HG03196 (cell line): ENCODE data around the gene CDH26.
A peak's percentile ranks its signal among the peaks of the same experiment; 100 is the strongest.
"Not testable (repeated sequence)": the region's sequence is repeated elsewhere in the genome, so short reads cannot be mapped to it uniquely, and the experiment has no call there.

Source experiments
- ATAC-seq: cut with Tn5 transposase; IDR thresholded peaks from one replicate; pipeline ENCODE4 v1.9.1; 2021; ENCODE audit not compliant: unreplicated experiment

CDH26 gene

GRCh38 chr20:59940129-59940955 is 17.9 kb upstream of the CDH26 start, which contains the start of the genes FAM217B and PPP1R3D:
Gene FAM217B, plus strand, starts transcription at chr20:59940389. Its CDS starts 3,555 bp downstream, at chr20:59943944.
Gene PPP1R3D, minus strand, starts transcription at chr20:59940305. Its CDS starts 374 bp downstream, at chr20:59939931.
- peak; percentile 95 for ATAC-seq

GRCh38 chr20:59940956-59941294 is 17.3 kb upstream of the CDH26 start:
- ATAC-seq = no peak

GRCh38 chr20:59942245-59942644 is 16.0 kb upstream of the CDH26 start:
- no peak for ATAC-seq

GRCh38 chr20:59944726-59945125 is 13.5 kb upstream of the CDH26 start:
- no peak for ATAC-seq

DNA sequence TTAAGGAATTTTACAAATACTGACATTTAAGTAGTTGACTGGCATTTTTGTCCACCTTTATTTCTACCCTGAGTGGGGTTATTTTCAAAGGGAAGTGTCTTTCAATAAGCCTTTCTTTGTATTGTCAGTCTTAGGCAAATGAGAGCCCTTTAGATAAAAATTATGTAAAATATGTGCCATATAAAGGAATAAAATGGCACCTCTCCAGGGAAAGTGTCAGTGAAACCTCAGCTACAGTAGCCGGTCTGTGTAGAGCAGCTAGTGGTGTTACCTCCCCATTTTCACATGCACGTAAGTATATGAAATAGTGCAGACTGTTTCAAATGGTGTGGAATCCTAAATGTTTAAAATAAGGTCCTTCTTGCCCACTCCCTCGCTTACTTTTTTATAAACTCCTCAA is 13.0 kb upstream of the CDH26 start:
- ATAC-seq = no peak

DNA sequence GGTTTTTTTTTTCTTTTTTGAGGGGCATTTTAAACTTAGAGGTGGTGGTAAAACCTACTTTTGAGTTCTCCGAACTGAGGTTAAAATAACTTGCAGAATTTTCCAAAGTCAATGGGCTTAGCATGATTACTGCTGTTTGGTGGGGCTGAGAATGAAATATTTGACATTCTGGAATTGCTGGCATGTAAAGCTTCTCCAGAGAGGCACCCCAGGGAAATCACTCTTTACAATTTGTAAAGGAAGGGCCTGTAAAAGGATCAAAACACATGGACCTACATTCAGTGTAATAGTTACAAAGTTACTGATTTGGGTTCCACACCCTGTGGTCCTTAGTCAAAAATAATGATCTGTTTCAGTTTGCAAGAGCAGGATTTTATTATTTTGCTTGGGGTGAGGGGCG is 12.5 kb upstream of the CDH26 start:
- ATAC-seq = no peak

DNA sequence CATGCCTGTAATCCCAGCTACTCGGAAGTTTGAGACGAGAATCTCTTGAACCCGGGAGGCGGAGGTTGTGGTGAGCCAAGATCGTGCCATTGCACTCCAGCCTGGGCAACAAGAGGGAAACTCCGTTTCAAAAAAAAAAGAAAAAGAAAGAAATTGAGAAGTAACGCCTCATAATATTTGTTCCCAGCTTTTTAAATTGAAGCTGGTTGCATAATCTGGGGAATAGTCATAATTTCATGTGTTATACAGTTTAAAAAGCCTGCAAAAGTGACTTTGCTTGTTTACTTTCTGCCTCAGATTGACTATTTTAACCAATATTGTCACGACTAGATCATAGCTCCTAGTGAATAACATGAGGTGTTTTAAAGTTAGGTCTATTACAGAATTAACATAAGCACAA is 10.8 kb upstream of the CDH26 start:
- no peak for ATAC-seq

DNA sequence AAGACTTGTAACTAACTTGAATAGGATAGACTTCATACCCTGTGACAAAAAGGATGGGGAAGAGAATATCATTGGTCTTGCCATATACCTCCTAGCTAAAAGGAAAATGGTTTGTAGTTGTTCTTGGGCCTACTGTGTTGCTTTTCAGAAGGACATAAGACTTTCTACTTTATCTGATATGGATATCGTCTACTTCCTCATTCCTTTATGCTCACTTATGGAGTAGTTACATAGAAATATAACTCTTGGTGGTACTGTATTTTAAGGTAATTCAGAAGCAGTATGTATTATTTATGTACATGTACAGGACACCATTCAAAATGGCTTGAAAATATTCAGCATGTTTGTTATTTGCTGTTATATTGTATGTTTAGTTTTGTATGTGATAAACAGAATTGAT is 10.0 kb upstream of the CDH26 start:
- no peak for ATAC-seq

- peak; percentile 47 for ATAC-seq
Measured at GRCh38 chr20:59948828-59949720, 9.1 kb upstream of the CDH26 start.

- ATAC-seq = no peak
Measured at GRCh38 chr20:59949911-59950310, 8.3 kb upstream of the CDH26 start.

- ATAC-seq = no peak
Measured at GRCh38 chr20:59954718-59955117, 3.5 kb upstream of the CDH26 start.

DNA sequence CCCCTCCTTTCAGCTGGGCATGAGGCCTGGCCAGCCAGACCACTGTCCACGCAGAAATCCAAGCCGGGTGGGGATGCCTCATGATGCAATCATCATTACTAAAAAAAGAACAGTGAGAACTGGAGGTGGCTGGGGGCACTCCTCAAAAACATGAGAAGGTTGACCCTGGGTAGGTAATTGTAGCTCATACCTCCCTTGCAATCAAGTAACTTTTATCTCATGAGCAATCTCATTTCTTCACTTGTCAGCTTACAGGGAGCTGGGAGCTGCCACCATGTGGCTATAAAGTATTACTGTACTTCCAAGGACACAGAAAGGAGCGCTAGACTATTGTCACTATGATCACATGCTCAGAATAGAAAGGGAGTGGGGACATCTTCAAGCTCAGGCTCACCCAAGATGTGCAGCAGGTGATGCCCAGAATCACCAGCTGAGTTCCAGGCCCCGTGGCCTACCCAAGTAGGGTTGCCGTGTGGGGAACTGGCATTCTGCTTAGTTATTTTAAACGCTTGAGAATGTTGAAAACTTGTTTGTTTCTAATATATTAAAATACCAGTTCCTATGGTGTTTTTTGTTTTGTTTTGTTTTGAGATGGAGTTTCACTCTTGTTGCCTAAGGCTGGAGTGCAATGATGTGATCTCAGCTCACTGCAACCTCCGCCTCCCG is 3.0 kb upstream of the CDH26 start:
- ATAC-seq = no peak

DNA sequence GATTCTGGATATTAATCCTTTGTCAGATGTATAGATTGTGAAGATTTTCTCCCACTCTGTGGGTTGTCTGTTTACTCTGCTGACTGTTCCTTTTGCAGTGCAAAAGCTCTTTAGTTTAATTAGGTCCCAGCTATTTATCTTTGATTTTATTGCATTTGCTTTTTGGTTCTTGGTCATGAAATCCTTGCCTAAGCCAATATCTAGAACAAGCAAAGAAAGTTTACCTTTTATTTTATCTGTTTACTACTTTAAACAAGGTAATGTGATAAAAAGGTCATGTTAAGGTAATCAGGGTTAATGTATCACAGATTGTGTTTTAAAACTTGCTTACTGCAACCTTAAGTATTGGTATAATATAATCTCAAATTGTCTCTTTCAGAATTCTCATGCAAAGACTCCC is 655 bp upstream of the CDH26 start:
- ATAC-seq = not testable (repeated sequence)

GRCh38 chr20:59958626-59959025 is 403 bp downstream of the CDH26 start:
- ATAC-seq = no peak

DNA sequence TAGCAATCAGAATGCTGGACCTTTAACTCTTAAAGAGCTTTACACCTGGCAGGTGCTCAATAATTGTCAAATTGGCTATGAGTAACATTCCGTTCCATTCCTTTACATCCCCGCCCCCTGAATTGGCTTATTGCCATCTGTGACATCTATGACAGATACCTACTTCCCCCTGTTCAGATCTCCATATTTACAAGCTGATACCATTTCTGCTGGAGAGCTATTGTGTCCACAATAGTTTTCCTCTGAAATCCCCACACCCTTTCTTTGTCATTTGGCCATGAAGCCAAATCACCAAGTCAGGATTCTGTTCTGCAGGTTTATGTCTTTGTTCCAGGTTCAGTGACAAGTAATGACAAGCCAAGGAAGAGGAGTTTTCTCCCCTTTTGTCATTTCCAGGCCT is 3.2 kb downstream of the CDH26 start:
- ATAC-seq = no peak

DNA sequence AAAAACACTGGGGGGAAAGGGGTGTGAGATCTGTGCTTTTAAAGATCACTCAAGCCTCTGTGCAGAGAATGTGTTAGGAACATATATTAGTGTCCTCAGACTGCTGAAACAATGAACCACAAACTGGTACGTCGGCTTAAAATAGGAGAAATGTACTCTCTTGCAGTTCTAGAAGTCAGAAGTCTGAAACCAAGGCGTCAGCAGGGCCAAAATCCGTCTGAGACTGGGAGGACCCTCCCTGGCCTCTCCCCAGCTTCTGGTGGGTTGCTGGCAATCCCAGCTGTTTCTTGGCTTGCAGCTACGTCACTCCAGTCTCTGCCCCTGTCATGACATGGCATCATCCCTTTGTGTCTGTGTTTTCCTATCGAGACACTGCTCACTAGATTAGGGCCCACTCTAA is 3.9 kb downstream of the CDH26 start:
- ATAC-seq = no peak

DNA sequence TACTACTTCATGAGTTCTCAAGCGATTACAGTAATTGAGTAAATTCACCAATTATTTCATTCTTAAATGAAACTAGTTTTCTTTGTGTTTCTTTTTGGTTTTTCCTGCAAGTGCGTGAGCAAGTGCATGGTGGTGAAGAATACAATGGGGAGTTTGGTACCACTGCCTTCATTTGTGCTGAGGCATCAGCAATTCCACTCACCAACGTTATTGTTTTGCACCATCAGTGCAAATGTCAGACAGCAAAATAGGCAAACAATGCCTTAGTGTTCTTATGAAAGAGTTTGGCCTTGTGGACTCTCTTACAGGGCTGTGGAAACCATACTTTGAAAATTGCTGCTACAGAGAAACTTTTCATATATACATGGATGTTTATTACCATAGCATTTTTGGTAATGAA is 8.2 kb downstream of the CDH26 start:
- no peak for ATAC-seq

DNA sequence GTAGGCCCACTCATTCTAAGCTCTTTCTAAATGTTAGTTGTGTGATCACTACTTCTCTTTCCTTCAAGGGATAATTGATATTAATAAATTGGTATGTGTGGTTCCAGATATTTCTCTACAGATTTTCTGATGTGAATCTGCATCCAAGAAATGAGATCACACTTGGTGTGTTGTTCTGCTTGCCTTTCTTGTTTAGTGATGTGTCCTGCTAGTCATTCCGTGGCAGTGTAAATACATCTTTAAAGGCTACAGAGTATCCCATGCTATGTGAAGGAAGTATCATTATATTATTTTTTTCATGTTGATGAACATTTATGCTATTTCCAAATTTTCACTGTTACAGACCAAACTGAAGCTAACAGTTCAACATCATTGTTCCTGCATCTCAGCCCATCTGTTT is 13.2 kb downstream of the CDH26 start:
- ATAC-seq = no peak

DNA sequence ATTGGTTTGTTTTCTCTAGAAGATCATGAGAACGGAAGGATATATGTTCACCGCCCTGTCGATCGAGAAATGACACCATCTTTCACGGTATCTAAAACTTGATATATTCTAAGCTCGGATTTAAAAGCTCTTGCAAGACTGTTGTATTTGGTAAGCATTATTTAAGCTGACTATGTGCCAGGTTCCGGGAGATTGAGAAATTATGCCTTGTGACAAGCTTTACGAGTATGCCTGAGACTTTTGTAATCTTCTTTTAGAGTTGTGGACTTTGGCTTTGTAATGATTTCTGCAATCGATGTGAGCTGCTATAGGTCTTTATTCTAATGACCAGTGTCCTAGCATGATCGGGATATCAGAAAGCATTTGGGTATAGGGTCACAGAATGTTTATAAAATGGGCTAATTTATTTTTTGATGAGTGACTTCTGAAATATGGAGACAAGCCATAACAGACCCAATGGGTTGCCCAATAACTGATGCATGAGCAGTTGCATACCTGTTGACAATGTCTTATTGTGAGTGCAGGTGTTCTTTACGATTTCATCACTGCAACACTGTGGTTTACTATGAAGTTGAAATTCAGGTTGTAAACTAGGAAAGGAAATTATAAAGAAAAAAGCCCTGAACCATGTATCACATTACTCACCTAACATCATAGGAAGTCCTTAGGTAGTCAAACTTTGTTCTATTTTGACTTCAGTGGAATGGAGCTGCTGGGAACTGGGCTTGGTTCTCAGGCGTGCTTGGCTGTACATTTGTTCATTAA is 14.0 kb downstream of the CDH26 start:
- ATAC-seq = no peak

DNA sequence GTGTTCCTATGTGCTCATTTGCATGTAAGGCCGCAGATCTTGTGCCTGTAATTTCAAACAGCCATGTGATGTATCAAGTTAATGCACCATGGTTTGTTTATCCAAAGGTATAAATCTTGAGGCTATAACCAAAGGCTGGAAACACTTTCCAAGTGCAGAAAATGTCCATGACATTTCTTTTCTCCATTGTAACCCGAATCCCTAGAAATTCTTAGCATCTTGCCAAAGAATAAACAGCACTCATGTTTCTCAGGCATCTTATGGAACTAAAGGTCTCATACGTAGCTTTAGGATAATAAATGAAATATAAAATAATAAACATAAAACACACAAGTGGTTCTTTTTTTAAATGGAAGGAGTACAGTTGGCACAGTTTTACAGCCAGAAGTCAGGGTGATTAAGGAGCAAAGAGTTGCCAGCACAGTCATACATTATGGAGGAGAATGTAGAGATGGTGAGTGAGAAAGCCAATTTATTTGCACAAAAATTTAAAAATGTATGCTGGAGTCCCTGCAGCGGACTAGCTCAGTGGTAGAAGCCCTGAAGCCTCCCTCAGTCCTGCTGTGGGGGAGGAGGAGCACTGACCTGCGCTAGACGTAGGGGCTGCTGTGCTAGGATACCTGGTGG is 18.0 kb downstream of the CDH26 start:
- no peak for ATAC-seq
